GM23248 (cell line): Measurements from ENCODE around the gene ST3GAL3. TPM values are rescaled to one million over a fixed set of nuclear protein-coding genes. Genes with fewer than 3 reads are reported as not detected.

Experiments used
- DNase-seq: peaks from one replicate; pipeline ENCODE4 v3.0.0-alpha.2; 2015
- H2AFZ ChIP-seq: fragments of 200-600 bp; sonication (generic); 2 replicates; pipeline ENCODE4 v1.6.1; 2016; ENCODE audit warnings: antibody characterized with exemption
- H3F3A ChIP-seq: fragments of 200-600 bp; sonication (generic); 2 replicates; pipeline ENCODE4 v1.6.1; 2016; ENCODE audit warnings: mild to moderate bottlenecking, antibody characterized with exemption, mixed run types; ENCODE audit not compliant: insufficient read depth
- H3K27ac ChIP-seq: fragments of 200-600 bp; sonication (generic); 2 replicates; pipeline ENCODE4 v1.5.1; 2016; ENCODE audit warnings: mild to moderate bottlenecking
- H3K27me3 ChIP-seq: fragments of 200-600 bp; sonication (generic); replicated peaks from 2 replicates; pipeline ENCODE4 v1.6.1; 2016; ENCODE audit warnings: mild to moderate bottlenecking; ENCODE audit not compliant: insufficient read depth
- H3K36me3 ChIP-seq: fragments of 200-600 bp; sonication (generic); 2 replicates; pipeline ENCODE4 v1.6.1; 2016; ENCODE audit warnings: low read depth, mild to moderate bottlenecking
- H3K4me1 ChIP-seq: fragments of 200-600 bp; sonication (generic); 2 replicates; pipeline ENCODE4 v1.6.1; 2016; ENCODE audit warnings: mild to moderate bottlenecking; ENCODE audit not compliant: insufficient read depth
- H3K4me2 ChIP-seq: fragments of 200-600 bp; sonication (generic); one replicate; pipeline ENCODE4 v1.6.1; 2016; ENCODE audit warnings: mild to moderate bottlenecking; ENCODE audit not compliant: unreplicated experiment
- H3K4me3 ChIP-seq: fragments of 200-600 bp; sonication (generic); 2 replicates; pipeline ENCODE4 v1.5.1; 2016; ENCODE audit warnings: mild to moderate bottlenecking
- H3K79me2 ChIP-seq: fragments of 200-600 bp; sonication (generic); 2 replicates; pipeline ENCODE4 v1.6.1; 2016; ENCODE audit warnings: mild to moderate bottlenecking; ENCODE audit not compliant: insufficient read depth
- H3K9ac ChIP-seq: fragments of 200-600 bp; sonication (generic); 2 replicates; pipeline ENCODE4 v1.6.1; 2016; ENCODE audit warnings: mild to moderate bottlenecking
- H3K9me2 ChIP-seq: fragments of 200-600 bp; sonication (generic); 2 replicates; pipeline ENCODE4 v1.6.1; 2016; ENCODE audit warnings: mixed run types, mild to moderate bottlenecking, moderate library complexity; ENCODE audit not compliant: insufficient read depth
- H3K9me3 ChIP-seq: fragments of 200-600 bp; sonication (generic); one replicate; pipeline ENCODE4 v1.6.1; 2017; ENCODE audit warnings: low read depth
- H4K20me1 ChIP-seq: fragments of 200-600 bp; sonication (generic); 2 replicates; pipeline ENCODE4 v1.6.0; 2016; ENCODE audit not compliant: insufficient read depth
- EZH2 ChIP-seq: fragments of 200-600 bp; sonication (generic); IDR thresholded peaks from 2 replicates; pipeline ENCODE4 v1.6.1; 2018; ENCODE audit warnings: antibody characterized with exemption, mild to moderate bottlenecking; ENCODE audit not compliant: insufficient read depth, poor library complexity, severe bottlenecking
- EZH2phosphoT487 ChIP-seq: fragments of 200-600 bp; sonication (generic); IDR thresholded peaks from 2 replicates; pipeline ENCODE4 v1.6.1; 2018; ENCODE audit warnings: antibody characterized with exemption, moderate library complexity, mild to moderate bottlenecking, low read depth; ENCODE audit not compliant: insufficient read depth
- WGBS, 2 experiments: methylation state at CpG; one replicate each; pipeline ENCODE4 v1.1.6; 2015 to 2017; ENCODE audit warnings: low lambda C conversion rate in 2 of 2, low coverage in 1 of 2; ENCODE audit errors: missing lambda C conversion rate in 2 of 2; 5-methylcytosine and 5-hydroxymethylcytosine counted together
- in situ Hi-C: fragments of 300-500 bp; cut with MboI; formaldehyde crosslinking; loops from 2 replicates; pipeline ENCODE4 v1.15.0; 2020
- polyA plus RNA-seq: library from polyadenylated mRNA; unstranded; fragments of >200 nt; fragmentation: Nextera tagmentation; extraction: Ambion mirVana; gene quantifications from 2 replicates; pipeline ENCODE4 v1.2.1, GENCODE V29; 2016
- total RNA-seq: library from RNA; depleted of rRNA; stranded (reverse); fragments of >200 nt; shearing (Covaris generic); gene quantifications from 2 replicates; pipeline ENCODE4 v1.2.3, GENCODE V29; 2014

ST3GAL3 gene
- total and polyA plus RNA-seq, 2 experiments from 2014 or later = 9.7 to 13.8 TPM

DNA sequence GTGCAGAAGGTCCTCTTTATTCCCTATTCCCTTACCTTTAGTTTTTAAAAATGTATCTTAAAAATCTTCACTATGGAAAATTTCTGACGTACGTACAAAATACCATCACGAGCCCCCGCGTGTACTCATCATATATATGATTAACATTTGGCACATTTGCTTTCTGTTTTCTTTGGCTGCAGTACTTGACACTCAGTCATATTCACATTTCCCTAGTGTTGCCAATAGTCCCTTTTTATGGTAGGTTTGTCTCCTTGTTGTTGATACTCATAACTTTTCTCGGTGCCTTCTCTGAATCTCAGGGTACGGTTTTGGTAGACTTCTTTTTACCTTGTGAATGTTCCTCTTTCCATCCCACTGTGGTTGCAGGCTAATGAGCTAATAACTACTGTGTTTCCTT is 34.1 kb upstream of the ST3GAL3 start:
- WGBS, 2 experiments = 93 to 97% methylated on average over 7 of the region's 7 CpGs

GRCh38 chr1:43678940-43679339 is 28.4 kb upstream of the ST3GAL3 start:
- peaks cover 94% of the 10 kb centered on the region for H3K79me2 ChIP-seq
- 96 to 100% methylated on average over 2 of the region's 2 CpGs for WGBS, 2 experiments
- H3K27me3 ChIP-seq = no peaks in the 10 kb centered on the region
- DNase-seq = no peak
- H3K36me3 ChIP-seq = peaks cover 74% of the 10 kb centered on the region
- no peak overlapping the region for H3K4me2 ChIP-seq
- no peak overlapping the region for H3K27ac ChIP-seq
- H3K4me3 ChIP-seq = no peak overlapping the region
- no peak overlapping the region for H3K9ac ChIP-seq
- H3K9me3 ChIP-seq = no peaks in the 10 kb centered on the region
- H2AFZ ChIP-seq = no peak overlapping the region
- H3F3A ChIP-seq = peaks cover 9% of the 10 kb centered on the region; the same call in 1 of the 2 replicates
- no peaks in the 10 kb centered on the region for H3K4me1 ChIP-seq
- in situ Hi-C loops = no loop called here
- no peak for TF ChIP-seq EZH2phosphoT487
- no peaks in the 10 kb centered on the region for H3K9me2 ChIP-seq
- H4K20me1 ChIP-seq = no peaks in the 10 kb centered on the region; the same call in 1 of the 2 replicates

More for the DNA sequence above, 34.1 kb upstream of the ST3GAL3 start:
- Histone ChIP-seq H3K4me2 (no peak overlapping the region), H3K4me3 (no peak overlapping the region), H3K9me3 (no peaks in the 10 kb centered on the region), H3K36me3 (peaks cover 72% of the 10 kb centered on the region), H3K27me3 (no peaks in the 10 kb centered on the region), H3K27ac (no peak overlapping the region), H3K9ac (no peak overlapping the region), H2AFZ (no peak overlapping the region), H3K9me2 (no peaks in the 10 kb centered on the region), H3K79me2 (peaks cover 59% of the 10 kb centered on the region), H3K4me1 (peaks cover 26% of the 10 kb centered on the region), H4K20me1 (no peaks in the 10 kb centered on the region), H3F3A (peaks cover 35% of the 10 kb centered on the region)
- in situ Hi-C loops = loop anchor here (25.0 kb wide), 1 partner anchor 436 kb away; no protein-coding TSS in a partner anchor
- TF ChIP-seq EZH2 = no peak
- no peak for TF ChIP-seq EZH2phosphoT487
- DNase-seq = no peak

DNA sequence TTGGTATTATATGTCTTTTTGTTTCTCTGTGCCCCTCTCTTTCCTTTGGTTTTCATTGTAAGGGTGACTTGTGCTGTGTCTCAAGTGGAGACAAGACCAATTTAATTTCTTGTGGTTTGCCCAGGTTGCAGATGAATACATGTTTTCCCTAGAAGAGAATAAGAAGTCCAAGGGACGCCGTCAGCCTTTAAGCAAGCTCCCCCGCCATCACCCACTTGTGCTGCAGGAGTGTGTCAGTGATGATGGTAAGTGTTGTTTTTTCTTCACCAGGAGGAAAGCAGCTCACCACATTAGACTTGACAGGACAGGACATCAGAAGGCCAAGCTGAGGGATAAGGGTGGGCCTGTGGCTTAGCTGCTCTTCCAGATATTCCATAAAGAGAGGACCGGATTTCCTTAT is 23.8 kb upstream of the ST3GAL3 start:
- H3K4me1 ChIP-seq = peaks cover 11% of the 10 kb centered on the region
- H3K9me2 ChIP-seq = no peaks in the 10 kb centered on the region
- no peak for DNase-seq
- no peak overlapping the region for H3K9ac ChIP-seq
- peaks cover 60% of the 10 kb centered on the region for H3K79me2 ChIP-seq
- no peak overlapping the region for H3K4me3 ChIP-seq
- no peak for TF ChIP-seq EZH2phosphoT487
- no peak for TF ChIP-seq EZH2
- H3K9me3 ChIP-seq = no peaks in the 10 kb centered on the region
- in situ Hi-C loops = no loop called here
- H3K27ac ChIP-seq = no peak overlapping the region
- WGBS, 2 experiments = 90 to 92% methylated on average over 4 of the region's 4 CpGs
- H3K36me3 ChIP-seq = peaks cover 73% of the 10 kb centered on the region
- H3F3A ChIP-seq = peaks cover 36% of the 10 kb centered on the region
- peaks cover 5% of the 10 kb centered on the region for H4K20me1 ChIP-seq
- H3K27me3 ChIP-seq = no peaks in the 10 kb centered on the region
- H2AFZ ChIP-seq = no peak overlapping the region
- no peak overlapping the region for H3K4me2 ChIP-seq

DNA sequence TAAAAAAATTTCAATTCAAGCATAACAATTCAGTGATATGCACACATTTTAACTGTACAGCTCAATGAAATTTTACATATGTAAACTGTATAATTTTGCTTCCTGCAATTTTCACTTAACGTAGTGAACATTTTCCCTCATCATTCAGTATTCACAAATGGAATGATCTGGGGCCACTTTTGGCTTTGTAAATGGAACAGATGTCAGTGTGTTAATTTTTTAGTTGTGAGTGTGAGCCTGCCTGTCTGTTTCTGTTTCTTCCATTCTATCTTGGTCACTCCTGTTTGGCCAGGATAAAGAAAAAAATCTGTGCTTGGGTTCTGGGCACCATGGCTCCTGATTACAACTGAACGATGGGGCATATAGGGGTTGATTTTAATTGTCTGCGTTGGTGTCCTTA is 20.5 kb upstream of the ST3GAL3 start:
- Histone ChIP-seq H3K9me2 (no peaks in the 10 kb centered on the region), H3K79me2 (peaks cover 38% of the 10 kb centered on the region), H3F3A (peaks cover 43% of the 10 kb centered on the region), H3K27me3 (no peaks in the 10 kb centered on the region), H3K4me3 (no peak overlapping the region), H3K36me3 (peaks cover 74% of the 10 kb centered on the region), H3K4me2 (no peak overlapping the region), H3K9me3 (no peaks in the 10 kb centered on the region), H4K20me1 (peaks cover 5% of the 10 kb centered on the region), H3K27ac (no peak overlapping the region), H2AFZ (no peak overlapping the region), H3K4me1 (peaks cover 14% of the 10 kb centered on the region), H3K9ac (no peak overlapping the region)
- TF ChIP-seq EZH2phosphoT487 (no peak), EZH2 (no peak)
- 91 to 100% methylated on average over 3 of the region's 3 CpGs for WGBS, 2 experiments
- in situ Hi-C loops = no loop called here
- DNase-seq = no peak
